GM19324 (cell line): ENCODE measurements around the gene CDK5R2.

Experiments used
- ATAC-seq: cut with Tn5 transposase; IDR thresholded peaks from one replicate; pipeline ENCODE4 v1.9.1; 2021; ENCODE audit warnings: mild to moderate bottlenecking, moderate library complexity; ENCODE audit not compliant: unreplicated experiment, low FRiP score

Gene CDK5R2

DNA sequence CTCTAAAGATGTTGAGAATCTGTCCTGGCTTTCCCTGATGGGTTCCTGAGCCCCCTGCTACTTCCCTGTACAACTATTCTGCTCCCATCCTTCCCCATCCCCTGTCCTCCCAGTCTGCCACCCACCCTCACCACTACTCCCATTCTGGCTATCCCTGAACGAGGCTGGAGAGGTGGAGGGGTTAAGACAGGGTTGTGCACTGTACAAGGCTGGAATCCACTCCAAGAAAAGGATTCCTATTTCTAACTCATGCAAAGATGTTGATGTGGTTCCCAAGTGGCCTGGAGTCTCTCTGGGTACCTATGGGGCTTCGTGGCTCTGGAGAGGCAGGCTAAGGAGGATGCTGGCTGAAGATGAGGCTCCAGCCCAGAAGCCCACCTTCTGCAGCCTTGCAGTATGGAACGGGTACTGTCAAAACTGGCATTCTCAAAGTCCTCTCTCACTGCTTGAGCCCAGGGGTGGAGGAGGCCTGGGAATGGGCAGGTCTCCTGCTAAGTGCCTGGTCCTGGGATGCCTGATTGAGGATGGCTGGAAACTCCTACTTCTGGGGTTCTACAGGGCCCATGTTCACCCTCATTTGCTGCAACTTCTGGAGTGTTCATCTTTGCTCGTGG lies 26.8 kb downstream of the CDK5R2 start:
- ATAC-seq, result no peak

- ATAC-seq, result no peak
These were observed 28.7 kb downstream of the CDK5R2 start for GRCh38 chr2:218988164-218988563.

DNA sequence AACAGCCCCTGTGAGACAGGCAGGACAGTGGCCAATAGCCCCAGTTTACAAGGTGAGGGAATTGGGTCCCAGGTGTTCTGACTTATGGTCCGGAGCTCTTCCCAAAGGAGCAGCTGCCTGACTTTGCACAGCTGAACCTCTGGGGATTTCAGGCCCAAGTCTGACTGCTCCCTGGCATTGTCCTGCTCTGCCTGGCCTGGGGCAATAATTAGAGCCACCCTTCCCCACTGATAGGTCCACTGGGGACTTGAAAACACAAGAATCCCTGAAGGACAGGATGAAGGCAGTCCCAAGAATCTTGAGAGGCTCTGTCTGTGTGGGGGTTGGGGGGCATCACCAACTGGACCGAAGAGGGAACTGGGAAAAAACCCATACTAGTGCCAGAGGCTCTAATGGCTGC lies 29.2 kb downstream of the CDK5R2 start:
- ATAC-seq, result no peak

DNA sequence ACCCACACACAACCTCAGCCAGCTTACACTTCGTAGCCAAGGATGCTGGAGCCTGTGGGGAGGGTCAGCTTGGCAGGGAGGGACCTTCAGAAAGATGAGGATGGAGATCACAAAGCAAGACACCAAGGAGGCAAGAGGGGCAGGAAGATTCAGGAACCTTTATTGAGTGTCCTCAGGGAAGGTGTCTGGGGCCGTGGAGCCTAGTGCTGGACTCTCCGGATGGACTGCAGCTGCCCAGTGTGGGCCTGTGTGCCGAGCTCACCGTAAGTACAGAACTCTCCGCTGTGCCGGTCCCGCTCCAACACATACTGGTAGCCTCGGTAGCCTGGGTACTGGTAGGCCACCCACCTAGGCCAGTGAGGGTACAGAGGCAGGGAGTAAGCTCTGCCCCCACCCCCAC lies 30.6 kb downstream of the CDK5R2 start:
- no peak for ATAC-seq

DNA sequence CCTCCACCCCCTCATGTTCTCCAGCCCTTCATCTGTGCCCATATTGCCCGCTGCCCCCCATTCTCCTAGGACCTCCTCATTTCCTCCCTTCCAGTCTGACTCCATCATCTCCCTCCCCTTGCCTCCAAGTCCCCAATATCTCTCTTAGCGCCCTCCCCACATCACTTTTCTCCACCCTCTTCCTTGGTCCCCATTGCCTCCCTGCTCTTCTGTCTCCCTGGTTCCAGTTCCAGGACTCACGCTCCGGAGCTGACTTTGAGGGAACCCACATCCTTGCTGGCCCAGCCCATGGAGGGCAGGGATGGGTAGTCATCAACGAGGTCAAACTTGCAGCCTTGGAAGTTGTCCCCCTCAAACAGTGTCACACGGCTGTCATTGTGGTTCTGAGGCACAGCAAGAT lies 31.1 kb downstream of the CDK5R2 start:
- no peak for ATAC-seq

- no peak for ATAC-seq
These were observed 32.3 kb downstream of the CDK5R2 start for GRCh38 chr2:218991674-218992168.

DNA sequence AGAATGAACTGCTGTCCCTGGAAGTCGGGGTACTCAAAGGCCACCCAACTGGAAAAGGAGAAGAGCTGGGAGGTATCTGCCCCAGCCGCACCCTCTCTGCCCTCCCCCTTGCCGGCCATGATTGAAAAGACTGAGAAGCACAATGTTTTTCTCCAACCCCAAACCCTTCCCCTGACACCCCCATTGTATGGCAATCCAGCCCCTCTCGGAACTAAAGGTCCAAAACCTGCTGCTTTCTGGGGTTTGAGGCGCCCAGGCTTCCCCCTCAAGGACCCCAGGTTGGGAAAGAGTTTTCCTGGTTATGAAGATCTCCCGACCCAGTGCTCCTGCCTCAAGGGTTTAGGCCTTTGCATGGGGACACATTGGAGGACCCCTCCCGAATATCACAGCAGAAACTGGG lies 32.7 kb downstream of the CDK5R2 start:
- ATAC-seq, result no peak

GRCh38 chr2:218992703-218993344 lies 33.4 kb downstream of the CDK5R2 start:
- ATAC-seq, result no peak

DNA sequence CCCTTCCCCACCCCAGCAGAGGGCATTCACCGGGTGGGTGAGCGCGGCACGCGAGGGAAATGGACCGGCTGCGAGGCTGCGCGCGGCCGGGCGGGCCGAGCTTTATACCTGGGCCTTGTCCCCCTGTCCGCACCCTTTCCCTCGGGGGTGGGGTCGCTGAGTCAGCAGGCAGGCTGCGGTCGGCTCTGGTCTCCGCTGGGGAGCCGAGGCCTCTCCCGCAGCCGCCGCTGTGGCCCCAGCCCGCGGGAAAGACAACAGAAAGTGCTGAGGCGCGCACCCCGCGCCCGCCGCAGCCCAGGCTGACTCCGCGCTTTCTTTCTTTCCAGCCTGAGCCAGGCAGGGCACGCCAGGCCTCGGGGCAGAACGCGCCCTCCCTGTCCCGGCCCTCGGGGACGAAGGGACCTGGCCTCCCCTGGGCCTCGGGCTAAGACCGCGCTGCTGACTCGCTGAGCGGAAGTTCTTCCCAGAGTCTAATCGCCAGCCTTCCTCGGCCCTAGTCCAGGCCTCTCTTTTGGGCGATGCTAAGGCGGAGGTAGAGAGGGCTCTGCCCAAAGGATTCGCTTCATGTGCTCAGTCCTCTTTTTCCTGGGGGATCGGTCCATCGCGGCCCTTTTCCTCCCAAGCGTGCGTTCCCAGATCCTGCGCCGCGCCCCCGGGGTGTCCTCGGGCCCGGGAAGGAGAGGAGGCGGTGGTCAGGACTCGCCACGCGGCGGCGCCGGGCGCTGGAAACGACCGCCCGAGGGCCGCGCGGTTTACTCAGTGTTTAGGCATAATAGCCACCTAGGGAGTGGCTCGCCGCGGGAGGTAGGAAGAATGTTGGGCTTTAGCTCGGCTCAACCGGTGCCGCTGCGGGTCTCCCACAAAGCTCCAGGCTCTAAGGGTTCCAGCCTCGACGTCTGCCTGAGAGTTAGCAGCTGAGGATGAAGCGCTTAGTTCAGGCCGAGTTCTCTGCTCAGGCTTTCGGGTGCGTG lies 34.2 kb downstream of the CDK5R2 start, which contains the start of gene CRYBA2:
TSS of gene CRYBA2 (minus strand) at position 78 of the 971 bp plus-strand sequence. CDS start 246 bp downstream, outside the sequence.
- ATAC-seq, result no peak

DNA sequence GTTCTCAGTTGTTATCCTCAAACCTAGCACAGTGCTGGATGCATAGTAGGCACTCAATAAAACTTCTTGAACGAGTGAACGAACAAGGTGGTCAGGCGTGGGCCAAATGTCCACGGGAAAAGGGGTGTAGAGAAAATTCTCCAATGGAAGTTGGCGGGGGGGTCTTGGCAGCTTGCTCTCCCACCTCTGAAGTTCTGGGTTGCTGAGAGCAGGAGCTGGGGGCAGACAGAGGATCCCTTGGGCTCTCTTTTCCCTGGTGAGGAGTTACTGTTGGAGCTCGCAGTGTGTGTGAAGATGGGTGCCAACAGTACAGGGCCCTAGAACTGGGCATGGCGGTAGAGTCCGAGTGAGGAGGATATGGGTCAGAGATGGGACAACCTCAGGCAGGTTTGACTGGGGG lies 36.1 kb downstream of the CDK5R2 start:
- no peak for ATAC-seq

- ATAC-seq, result no peak
These were observed 36.7 kb downstream of the CDK5R2 start for GRCh38 chr2:218995972-218996711.

DNA sequence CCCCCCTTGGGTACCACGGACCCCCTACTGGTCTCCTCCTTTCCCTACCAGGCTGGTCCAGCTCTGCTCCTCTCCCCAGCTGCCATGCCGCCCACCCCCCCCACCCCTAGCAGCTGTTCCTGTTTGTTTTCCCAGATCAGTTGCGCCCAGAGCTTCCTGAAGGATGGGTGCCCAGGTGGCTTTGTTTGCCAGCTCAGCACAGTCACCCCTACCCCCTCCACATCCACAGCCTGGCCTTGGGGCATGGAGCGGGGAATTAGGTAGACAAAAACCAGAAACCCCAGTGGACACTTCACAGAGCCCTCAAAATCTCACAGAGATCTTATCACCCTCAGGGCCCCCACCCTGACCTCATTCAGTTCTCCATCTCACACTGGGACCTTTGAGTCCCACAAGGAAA lies 37.5 kb downstream of the CDK5R2 start:
- no peak for ATAC-seq

- ATAC-seq, result no peak
These were observed 38.3 kb downstream of the CDK5R2 start for GRCh38 chr2:218997731-218998130.

- no peak for ATAC-seq
These were observed 39.0 kb downstream of the CDK5R2 start for GRCh38 chr2:218998414-218999002.

- no peak for ATAC-seq
These were observed 39.8 kb downstream of the CDK5R2 start for GRCh38 chr2:218999021-218999880.

DNA sequence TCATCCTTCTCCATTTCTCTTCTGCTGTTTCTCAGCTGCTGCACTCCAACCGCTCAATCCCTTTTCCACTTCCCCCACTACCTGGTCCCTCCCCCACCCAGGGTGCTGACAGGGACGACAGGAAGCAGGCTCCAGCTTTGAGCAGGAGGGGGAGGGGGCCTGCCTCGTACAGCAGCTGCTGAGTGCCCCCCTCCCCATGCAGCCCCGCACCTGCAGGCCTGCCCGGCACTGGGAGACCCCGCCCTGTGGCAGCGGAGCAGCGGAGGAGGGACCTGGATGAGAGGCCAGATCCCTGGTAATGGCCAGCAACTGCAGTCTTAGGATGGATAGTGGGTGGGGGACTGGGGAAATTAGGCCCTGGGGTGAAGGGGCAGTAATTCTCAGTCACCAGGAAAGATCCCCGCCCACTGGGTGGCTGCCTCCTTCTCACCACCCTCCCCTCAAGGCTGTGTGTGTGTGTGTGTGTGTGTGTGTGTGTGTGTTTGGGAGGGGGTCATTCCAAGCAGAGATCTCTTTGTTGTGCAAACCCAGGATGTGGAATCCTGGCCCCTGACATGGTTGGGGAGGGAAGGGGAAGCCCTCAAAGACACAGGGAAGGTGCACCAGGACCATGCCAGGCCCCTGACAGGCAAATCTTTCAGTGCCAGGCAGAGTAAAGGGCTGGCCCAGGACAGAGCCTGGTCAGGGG lies 40.6 kb downstream of the CDK5R2 start:
- ATAC-seq, result no peak

DNA sequence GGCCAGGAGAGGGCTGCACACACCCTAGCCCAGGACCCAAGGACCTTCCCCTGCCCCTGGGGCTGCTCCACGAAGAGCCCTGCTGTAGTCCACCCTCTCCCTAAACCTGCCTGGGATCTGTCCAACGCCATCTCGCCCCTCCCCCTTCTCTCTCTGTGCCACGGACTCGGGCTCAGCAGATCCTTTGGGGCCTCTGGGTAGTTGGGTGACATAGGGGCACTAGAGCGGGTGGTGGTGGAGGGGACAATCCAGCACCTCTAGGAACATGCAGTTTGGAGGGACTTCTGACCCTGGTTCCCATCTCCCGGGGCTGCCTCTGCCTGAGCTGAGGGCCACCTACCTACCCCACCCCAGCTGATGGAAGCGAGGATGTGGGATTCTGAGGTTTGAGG lies 41.1 kb downstream of the CDK5R2 start:
- no peak for ATAC-seq

- ATAC-seq, result no peak
These were observed 41.7 kb downstream of the CDK5R2 start for GRCh38 chr2:219001100-219001576.
